PC-3 (cell line): Measurements from ENCODE around the gene RNU1-1. TPM values are rescaled to one million over a fixed set of nuclear protein-coding genes. Genes with fewer than 3 reads are reported as not detected.

ENCODE experiments used
- ATAC-seq: fragments of 200-7000 bp; cut with Tn5 transposase; 2 replicates; pipeline ENCODE4 v1.9.1; 2020; ENCODE audit warnings: mild to moderate bottlenecking, moderate library complexity
- BruUV-seq: library from RNA; stranded (reverse); fragments of 400-500 nt; replicated peaks from 2 replicates; lab custom pipeline; 2021; lab: Mats Ljungman, UMichigan
- CTCF ChIA-PET: fragments of 300-600 bp; sonication (Branson Sonifier 250); formaldehyde crosslinking; loops from one replicate; lab custom pipeline; 2022; ENCODE audit warnings: antibody characterized with exemption; lab: Charles Lee
- POLR2A ChIA-PET: fragments of 300-600 bp; sonication (Branson Sonifier 250); formaldehyde crosslinking; loops from one replicate; lab custom pipeline; 2022; ENCODE audit warnings: antibody characterized with exemption; ENCODE audit not compliant: unreplicated experiment; lab: Charles Lee
- DNase-seq: peaks from one replicate; pipeline ENCODE4 v3.0.0-alpha.2; 2015
- H2AFZ ChIP-seq: fragments of 300-600 bp; sonication (generic); 2 replicates; pipeline ENCODE4 v1.6.0; 2016; ENCODE audit warnings: antibody characterized with exemption, low read length
- H3F3A ChIP-seq: fragments of 300-600 bp; sonication (generic); one replicate; pipeline ENCODE4 v1.6.0; 2017; ENCODE audit warnings: antibody characterized with exemption, low read length, control low read depth, mild to moderate bottlenecking; ENCODE audit not compliant: unreplicated experiment
- H3K27ac ChIP-seq: fragments of 300-600 bp; sonication (generic); 2 replicates; pipeline ENCODE4 v1.5.1; 2016; ENCODE audit warnings: mild to moderate bottlenecking, low read length
- H3K27me3 ChIP-seq: fragments of 300-600 bp; sonication (generic); 2 replicates; pipeline ENCODE4 v1.6.1; 2016; ENCODE audit warnings: low read length, mixed read lengths
- H3K36me3 ChIP-seq: fragments of 300-600 bp; sonication (generic); 2 replicates; pipeline ENCODE4 v1.6.1; 2016; ENCODE audit warnings: low read depth, mixed run types, low read length, mixed read lengths
- H3K4me1 ChIP-seq: fragments of 300-600 bp; sonication (generic); 2 replicates; pipeline ENCODE4 v1.5.1; 2016; ENCODE audit warnings: low read length; ENCODE audit not compliant: insufficient read depth
- H3K4me2 ChIP-seq: fragments of 300-600 bp; sonication (generic); 2 replicates; pipeline ENCODE4 v1.6.0; 2016; ENCODE audit warnings: low read length
- H3K4me3 ChIP-seq: fragments of 300-600 bp; sonication (generic); 2 replicates; pipeline ENCODE4 v1.5.1; 2016; ENCODE audit warnings: mild to moderate bottlenecking, low read length, mixed read lengths
- H3K79me2 ChIP-seq: fragments of 300-600 bp; sonication (generic); 2 replicates; pipeline ENCODE4 v1.6.1; 2017; ENCODE audit warnings: low read length, mixed read lengths
- H3K9ac ChIP-seq: fragments of 300-600 bp; sonication (generic); 2 replicates; pipeline ENCODE4 v1.6.0; 2016; ENCODE audit warnings: mild to moderate bottlenecking, low read length
- H3K9me2 ChIP-seq: fragments of 300-600 bp; sonication (generic); replicated peaks from 2 replicates; pipeline ENCODE4 v1.6.1; 2016; ENCODE audit warnings: mixed run types, low read length, mixed read lengths
- H3K9me3 ChIP-seq: fragments of 300-600 bp; sonication (generic); 2 replicates; pipeline ENCODE4 v1.6.1; 2016; ENCODE audit warnings: low read length, mixed read lengths
- H4K20me1 ChIP-seq: fragments of 300-600 bp; sonication (generic); 2 replicates; pipeline ENCODE4 v1.6.1; 2016; ENCODE audit warnings: low read length, mixed read lengths
- EZH2 ChIP-seq: fragments of 300-600 bp; sonication (generic); IDR thresholded peaks from one replicate; pipeline ENCODE4 v1.6.1; 2017; ENCODE audit warnings: antibody characterized with exemption, mild to moderate bottlenecking, low read length; ENCODE audit not compliant: unreplicated experiment
- EZH2phosphoT487 ChIP-seq: fragments of 300-600 bp; sonication (generic); IDR thresholded peaks from 2 replicates; pipeline ENCODE4 v1.6.1; 2018; ENCODE audit warnings: mild to moderate bottlenecking, antibody characterized with exemption, low read length, borderline replicate concordance
- intact Hi-C: fragments of 100-400 bp; cut with micrococcal nuclease; formaldehyde crosslinking; loops from 2 replicates; pipeline ENCODE4 v1.9.0; 2023
- total RNA-seq: library from RNA; depleted of rRNA; stranded (reverse); fragments of >200 nt; gene quantifications from 2 replicates; pipeline ENCODE4 v1.2.3, GENCODE V29; 2014
- TF ChIP-seq, protein P1 (sequence below): fragments of 300-600 bp; sonication (generic); conservative IDR thresholded peaks from 2 replicates; pipeline ENCODE4 v1.5.1; 2017; ENCODE audit warnings: antibody characterized with exemption, low read depth, mild to moderate bottlenecking, low read length

RNU1-1 gene
- total RNA-seq, 1 experiment from 2014 or later = under 0.01 TPM

DNA sequence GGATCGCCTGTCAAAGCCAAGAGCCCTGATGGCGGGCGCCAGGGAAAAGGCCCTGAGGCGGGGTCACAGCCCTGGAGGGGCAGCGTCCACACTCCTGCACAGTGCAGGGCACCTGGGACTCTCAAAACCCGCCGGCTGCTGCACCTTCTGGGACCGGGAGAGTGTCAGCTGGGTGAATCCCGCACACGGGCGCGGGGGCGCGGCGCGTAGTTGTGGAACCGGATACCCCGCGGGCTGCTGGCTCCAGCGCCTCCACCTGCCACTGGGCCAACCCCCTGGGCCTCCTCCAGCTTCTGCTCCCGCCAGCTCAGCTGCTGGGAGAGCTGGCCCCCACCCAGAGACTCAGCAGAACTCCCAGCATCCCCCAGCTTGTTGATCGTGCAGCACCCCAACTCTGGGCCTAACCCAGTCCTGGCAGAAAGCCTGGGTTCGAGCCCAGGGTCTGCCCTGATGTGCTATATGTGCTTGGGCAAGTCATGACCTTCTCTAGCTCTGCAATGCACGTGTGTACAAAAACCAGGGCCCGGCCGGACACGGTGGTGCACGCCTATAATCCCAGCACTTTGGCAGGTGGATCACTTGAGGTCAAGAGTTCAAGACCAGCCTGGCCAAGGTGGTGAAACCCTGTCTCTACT lies 39.8 kb downstream of the RNU1-1 start:
- Histone ChIP-seq H3F3A (no peaks in the 10 kb centered on the region), H3K27me3 (no peaks in the 10 kb centered on the region), H3K36me3 (no peaks in the 10 kb centered on the region), H3K4me1 (no peaks in the 10 kb centered on the region), H3K9ac (no peak overlapping the region), H3K4me3 (no peak overlapping the region), H3K9me2 (no peaks in the 10 kb centered on the region), H3K79me2 (no peaks in the 10 kb centered on the region), H3K9me3 (no peaks in the 10 kb centered on the region), H2AFZ (no peak overlapping the region), H4K20me1 (no peaks in the 10 kb centered on the region), H3K4me2 (no peak overlapping the region), H3K27ac (no peak overlapping the region)
- no TSS peak for BruUV-seq
- no peak for ATAC-seq
- TF ChIP-seq EZH2 (no peak), EZH2phosphoT487 (no peak)
- TF ChIP-seq, protein P1, sequence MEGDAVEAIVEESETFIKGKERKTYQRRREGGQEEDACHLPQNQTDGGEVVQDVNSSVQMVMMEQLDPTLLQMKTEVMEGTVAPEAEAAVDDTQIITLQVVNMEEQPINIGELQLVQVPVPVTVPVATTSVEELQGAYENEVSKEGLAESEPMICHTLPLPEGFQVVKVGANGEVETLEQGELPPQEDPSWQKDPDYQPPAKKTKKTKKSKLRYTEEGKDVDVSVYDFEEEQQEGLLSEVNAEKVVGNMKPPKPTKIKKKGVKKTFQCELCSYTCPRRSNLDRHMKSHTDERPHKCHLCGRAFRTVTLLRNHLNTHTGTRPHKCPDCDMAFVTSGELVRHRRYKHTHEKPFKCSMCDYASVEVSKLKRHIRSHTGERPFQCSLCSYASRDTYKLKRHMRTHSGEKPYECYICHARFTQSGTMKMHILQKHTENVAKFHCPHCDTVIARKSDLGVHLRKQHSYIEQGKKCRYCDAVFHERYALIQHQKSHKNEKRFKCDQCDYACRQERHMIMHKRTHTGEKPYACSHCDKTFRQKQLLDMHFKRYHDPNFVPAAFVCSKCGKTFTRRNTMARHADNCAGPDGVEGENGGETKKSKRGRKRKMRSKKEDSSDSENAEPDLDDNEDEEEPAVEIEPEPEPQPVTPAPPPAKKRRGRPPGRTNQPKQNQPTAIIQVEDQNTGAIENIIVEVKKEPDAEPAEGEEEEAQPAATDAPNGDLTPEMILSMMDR = no peak
- POLR2A ChIA-PET = no interaction called here
- CTCF ChIA-PET = no interaction called here
- no peak for DNase-seq
- intact Hi-C loops = no loop called here

DNA sequence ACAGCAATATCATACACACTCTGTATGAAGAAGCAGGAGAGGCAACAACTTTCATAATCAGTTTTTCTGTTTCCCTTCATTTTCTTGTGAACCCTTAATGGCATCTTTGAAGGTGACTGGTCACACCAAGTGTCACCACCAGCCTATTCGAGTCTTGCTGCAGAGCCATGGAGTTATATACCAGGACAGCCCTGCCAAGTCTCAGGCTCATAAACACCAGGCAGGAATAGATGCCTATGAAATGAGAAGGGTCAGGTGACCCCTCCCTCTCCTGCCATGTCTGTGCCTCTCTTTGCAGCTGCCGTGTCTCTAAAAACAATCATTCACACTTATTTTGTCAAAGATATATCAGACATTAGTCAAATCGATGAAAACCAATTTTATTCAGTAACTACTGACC lies 45.5 kb downstream of the RNU1-1 start:
- CTCF ChIA-PET = no interaction called here
- H4K20me1 ChIP-seq = no peaks in the 10 kb centered on the region
- no peaks in the 10 kb centered on the region for H3K9me3 ChIP-seq
- no peaks in the 10 kb centered on the region for H3K36me3 ChIP-seq
- TF ChIP-seq EZH2 (no peak), EZH2phosphoT487 (no peak)
- TF ChIP-seq, protein P1 = no peak
- intact Hi-C loops = no loop called here
- no peak overlapping the region for H2AFZ ChIP-seq
- DNase-seq = no peak
- no peaks in the 10 kb centered on the region for H3F3A ChIP-seq
- BruUV-seq = no TSS peak
- H3K4me3 ChIP-seq = no peak overlapping the region
- H3K79me2 ChIP-seq = no peaks in the 10 kb centered on the region
- H3K27me3 ChIP-seq = no peaks in the 10 kb centered on the region
- H3K4me1 ChIP-seq = no peaks in the 10 kb centered on the region
- no peaks in the 10 kb centered on the region for H3K9me2 ChIP-seq
- no peak overlapping the region for H3K4me2 ChIP-seq
- H3K27ac ChIP-seq = no peak overlapping the region
- POLR2A ChIA-PET = no interaction called here
- H3K9ac ChIP-seq = no peak overlapping the region
- no peak for ATAC-seq

DNA sequence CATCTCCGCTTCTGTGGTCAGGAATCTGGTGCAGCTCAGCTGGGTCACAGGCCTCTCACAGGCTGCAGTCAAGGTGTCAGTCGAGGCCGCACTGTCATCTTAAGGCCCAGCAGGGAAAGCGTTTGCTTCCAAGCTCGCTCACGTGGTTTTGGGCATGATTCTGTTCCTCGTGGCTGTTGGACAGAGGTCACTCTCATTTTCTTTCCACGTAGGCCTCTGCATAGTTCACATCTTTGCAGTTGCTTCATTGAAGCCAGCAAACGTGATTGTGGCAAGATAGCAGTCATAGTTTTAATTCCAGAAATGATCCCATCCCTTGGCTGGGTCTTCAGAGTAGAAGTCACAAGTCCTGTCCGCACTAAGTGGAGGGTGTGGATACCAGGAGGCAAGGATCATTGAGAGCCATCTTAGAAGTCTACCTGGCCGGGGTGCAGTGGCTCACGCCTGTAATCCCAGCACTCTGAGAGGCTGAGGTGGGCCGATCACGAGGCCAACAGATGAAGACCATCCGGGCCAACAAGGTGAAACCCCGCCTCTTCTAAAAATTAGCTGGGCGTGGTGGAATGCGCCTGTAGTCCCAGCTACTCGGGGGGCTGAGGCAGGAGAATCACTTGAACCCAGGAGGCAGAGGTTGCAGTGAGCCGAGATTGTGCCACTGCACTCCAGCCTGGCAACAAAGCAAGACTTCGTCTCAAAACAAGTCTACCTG lies 49.0 kb downstream of the RNU1-1 start:
- Histone ChIP-seq H3K4me2 (no peak overlapping the region), H3K9me3 (no peaks in the 10 kb centered on the region), H3K9ac (no peak overlapping the region), H3K36me3 (no peaks in the 10 kb centered on the region), H3F3A (no peaks in the 10 kb centered on the region), H3K79me2 (no peaks in the 10 kb centered on the region), H3K4me3 (no peak overlapping the region), H2AFZ (no peak overlapping the region), H4K20me1 (no peaks in the 10 kb centered on the region), H3K27ac (no peak overlapping the region), H3K9me2 (no peaks in the 10 kb centered on the region), H3K4me1 (no peaks in the 10 kb centered on the region), H3K27me3 (no peaks in the 10 kb centered on the region)
- intact Hi-C loops = no loop called here
- POLR2A ChIA-PET = no interaction called here
- DNase-seq (no peak), ATAC-seq (no peak)
- CTCF ChIA-PET = no interaction called here
- BruUV-seq = no TSS peak
- TF ChIP-seq EZH2 = no peak
- TF ChIP-seq, protein P1 = no peak
- no peak for TF ChIP-seq EZH2phosphoT487
